ENCODE measurements around the gene SLC35F3. TPM values are rescaled to one million over a fixed set of nuclear protein-coding genes. Genes with fewer than 3 reads are reported as not detected.

The SLC35F3 gene
- polyA plus RNA-seq, 1 of the 3 experiments (the other 2 are of a cell fraction): 0.87 TPM

DNA sequence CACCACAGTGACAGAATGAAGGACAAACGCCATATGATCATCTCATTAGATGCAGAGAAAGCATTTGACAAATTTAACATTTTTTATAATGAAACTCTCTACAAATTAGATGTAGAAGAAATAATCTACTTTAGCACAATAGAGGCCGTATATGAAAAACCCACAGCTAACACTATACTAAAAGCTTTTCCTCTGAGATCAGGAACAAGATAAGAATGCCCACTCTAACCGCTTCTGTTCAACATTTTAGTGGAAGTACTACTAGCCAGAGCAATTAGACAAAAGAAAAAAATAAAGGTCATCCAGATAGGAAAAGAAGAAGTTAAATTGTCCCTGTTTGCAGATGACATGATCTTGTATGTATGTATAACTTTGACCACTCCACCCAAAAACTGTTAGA lies 109.7 kb downstream of the SLC35F3 start (continued):
- TF ChIP-seq, protein P1, sequence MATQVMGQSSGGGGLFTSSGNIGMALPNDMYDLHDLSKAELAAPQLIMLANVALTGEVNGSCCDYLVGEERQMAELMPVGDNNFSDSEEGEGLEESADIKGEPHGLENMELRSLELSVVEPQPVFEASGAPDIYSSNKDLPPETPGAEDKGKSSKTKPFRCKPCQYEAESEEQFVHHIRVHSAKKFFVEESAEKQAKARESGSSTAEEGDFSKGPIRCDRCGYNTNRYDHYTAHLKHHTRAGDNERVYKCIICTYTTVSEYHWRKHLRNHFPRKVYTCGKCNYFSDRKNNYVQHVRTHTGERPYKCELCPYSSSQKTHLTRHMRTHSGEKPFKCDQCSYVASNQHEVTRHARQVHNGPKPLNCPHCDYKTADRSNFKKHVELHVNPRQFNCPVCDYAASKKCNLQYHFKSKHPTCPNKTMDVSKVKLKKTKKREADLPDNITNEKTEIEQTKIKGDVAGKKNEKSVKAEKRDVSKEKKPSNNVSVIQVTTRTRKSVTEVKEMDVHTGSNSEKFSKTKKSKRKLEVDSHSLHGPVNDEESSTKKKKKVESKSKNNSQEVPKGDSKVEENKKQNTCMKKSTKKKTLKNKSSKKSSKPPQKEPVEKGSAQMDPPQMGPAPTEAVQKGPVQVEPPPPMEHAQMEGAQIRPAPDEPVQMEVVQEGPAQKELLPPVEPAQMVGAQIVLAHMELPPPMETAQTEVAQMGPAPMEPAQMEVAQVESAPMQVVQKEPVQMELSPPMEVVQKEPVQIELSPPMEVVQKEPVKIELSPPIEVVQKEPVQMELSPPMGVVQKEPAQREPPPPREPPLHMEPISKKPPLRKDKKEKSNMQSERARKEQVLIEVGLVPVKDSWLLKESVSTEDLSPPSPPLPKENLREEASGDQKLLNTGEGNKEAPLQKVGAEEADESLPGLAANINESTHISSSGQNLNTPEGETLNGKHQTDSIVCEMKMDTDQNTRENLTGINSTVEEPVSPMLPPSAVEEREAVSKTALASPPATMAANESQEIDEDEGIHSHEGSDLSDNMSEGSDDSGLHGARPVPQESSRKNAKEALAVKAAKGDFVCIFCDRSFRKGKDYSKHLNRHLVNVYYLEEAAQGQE (IDR thresholded peaks at IDR 0.05; ENCODE audit: low read depth, low read length): no peak
- no peak for TF ChIP-seq SIN3A (IDR thresholded peaks at IDR 0.05; ENCODE audit: borderline replicate concordance, low read depth, low read length)
- TF ChIP-seq JUND (IDR thresholded peaks at IDR 0.05): no peak
- no peak for TF ChIP-seq NFIC (IDR thresholded peaks at IDR 0.05; ENCODE audit: borderline replicate concordance)
- TF ChIP-seq NRF1 (IDR thresholded peaks at IDR 0.05; ENCODE audit: low read depth, low read length): no peak
- no peak for TF ChIP-seq USF2 (IDR thresholded peaks at IDR 0.05; ENCODE audit: borderline replicate concordance, low read depth, low read length)

GRCh38 chr1:234018816-234019215 lies 114.3 kb downstream of the SLC35F3 start:
- no peak for TF ChIP-seq JUND (IDR thresholded peaks at IDR 0.05)
- TF ChIP-seq FOXM1 (IDR thresholded peaks at IDR 0.05; ENCODE audit: low read depth): no peak
- no peak for TF ChIP-seq CHD2 (IDR thresholded peaks at IDR 0.05; ENCODE audit: low read length, partially characterized antibody)
- no peak for TF ChIP-seq EZH2phosphoT487 (IDR thresholded peaks at IDR 0.05; ENCODE audit: borderline replicate concordance, low read depth)
- TF ChIP-seq NFIC (IDR thresholded peaks at IDR 0.05; ENCODE audit: borderline replicate concordance): no peak
- TF ChIP-seq MEF2A (IDR thresholded peaks at IDR 0.05; ENCODE audit: borderline replicate concordance, low read depth): no peak
- TF ChIP-seq, protein P2, sequence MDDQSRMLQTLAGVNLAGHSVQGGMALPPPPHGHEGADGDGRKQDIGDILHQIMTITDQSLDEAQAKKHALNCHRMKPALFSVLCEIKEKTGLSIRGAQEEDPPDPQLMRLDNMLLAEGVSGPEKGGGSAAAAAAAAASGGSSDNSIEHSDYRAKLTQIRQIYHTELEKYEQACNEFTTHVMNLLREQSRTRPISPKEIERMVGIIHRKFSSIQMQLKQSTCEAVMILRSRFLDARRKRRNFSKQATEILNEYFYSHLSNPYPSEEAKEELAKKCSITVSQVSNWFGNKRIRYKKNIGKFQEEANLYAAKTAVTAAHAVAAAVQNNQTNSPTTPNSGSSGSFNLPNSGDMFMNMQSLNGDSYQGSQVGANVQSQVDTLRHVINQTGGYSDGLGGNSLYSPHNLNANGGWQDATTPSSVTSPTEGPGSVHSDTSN (IDR thresholded peaks at IDR 0.05): no peak
- TF ChIP-seq ZBTB33 (IDR thresholded peaks at IDR 0.05; ENCODE audit: borderline replicate concordance, low read depth): no peak
- TF ChIP-seq ELF1 (IDR thresholded peaks at IDR 0.05): no peak
- no peak for TF ChIP-seq RCOR1 (IDR thresholded peaks at IDR 0.05; ENCODE audit: low read length)
- no peak for TF ChIP-seq FOSL2 (IDR thresholded peaks at IDR 0.05; ENCODE audit: borderline replicate concordance, low read depth)
- no peak for TF ChIP-seq YY1 (IDR thresholded peaks at IDR 0.05; ENCODE audit: low read depth)
- TF ChIP-seq SIN3A (IDR thresholded peaks at IDR 0.05; ENCODE audit: borderline replicate concordance, low read depth, low read length): no peak
- Histone ChIP-seq H3K79me2 (ENCODE audit: insufficient read depth) (no peaks in the 10 kb centered on the region), H3K9me3 (no peaks in the 10 kb centered on the region), H3K4me1 (ENCODE audit: control insufficient read depth in 1 of 2, insufficient read depth in 2 of 2, low read depth in 1 of 2, low read length in 1 of 2) (no peaks in the 10 kb centered on the region), H2AFZ (ENCODE audit: low read depth) (no peak overlapping the region), H3F3A (replicated peaks; ENCODE audit: insufficient read depth) (no peaks in the 10 kb centered on the region), H4K20me1 (ENCODE audit: insufficient read depth) (no peaks in the 10 kb centered on the region), H3K4me3 (ENCODE audit: low read depth in 2 of 2, low read length in 1 of 2) (no peak overlapping the region), H3K27me3 (ENCODE audit: insufficient read depth) (no peaks in the 10 kb centered on the region), H3K9me2 (no peaks in the 10 kb centered on the region), H3K36me3 (replicated peaks in 1 of 2; ENCODE audit: control insufficient read depth in 1 of 2, insufficient read depth in 2 of 2, low read length in 1 of 2) (no peaks in the 10 kb centered on the region), H3K4me2 (no peak overlapping the region), H3K27ac (ENCODE audit: low read depth in 2 of 2, low read length in 1 of 2) (no peak overlapping the region), H3K9ac (no peak overlapping the region)
- 66% methylated on average over 4 of the region's 4 CpGs for WGBS (ENCODE audit: low lambda C conversion rate)
- DNase-seq: no peak
- ChIA-PET CTCF (interaction anchor here (0.9 kb wide), 1 partner anchor 50 kb away, joined by 3 read pairs; no protein-coding TSS in a partner anchor), POLR2A (no interaction called here)

Data from SK-N-SH (cell line).